A549 treated with AZD2906 at 1 μM for 4 hours (cell line): ENCODE data around the gene PPIE. TPM values are rescaled to one million over a fixed set of nuclear protein-coding genes. Genes with fewer than 3 reads are reported as not detected.

Source experiments
- total RNA-seq: library from RNA; stranded (reverse); fragments of 200-300 nt; extraction: Qiagen RNA extraction; gene quantifications from 5 replicates; pipeline ENCODE4 v1.2.3, GENCODE V29; 2022

PPIE gene
- total RNA-seq: 38.0 to 40.4 TPM (median 39.6 TPM) in 5 replicates

GRCh38 chr1:39738622-39739366 is at the start of gene PPIE:
Gene PPIE (plus strand): TSS chr1:39738882. CDS start chr1:39738901, 19 bp downstream.

DNA sequence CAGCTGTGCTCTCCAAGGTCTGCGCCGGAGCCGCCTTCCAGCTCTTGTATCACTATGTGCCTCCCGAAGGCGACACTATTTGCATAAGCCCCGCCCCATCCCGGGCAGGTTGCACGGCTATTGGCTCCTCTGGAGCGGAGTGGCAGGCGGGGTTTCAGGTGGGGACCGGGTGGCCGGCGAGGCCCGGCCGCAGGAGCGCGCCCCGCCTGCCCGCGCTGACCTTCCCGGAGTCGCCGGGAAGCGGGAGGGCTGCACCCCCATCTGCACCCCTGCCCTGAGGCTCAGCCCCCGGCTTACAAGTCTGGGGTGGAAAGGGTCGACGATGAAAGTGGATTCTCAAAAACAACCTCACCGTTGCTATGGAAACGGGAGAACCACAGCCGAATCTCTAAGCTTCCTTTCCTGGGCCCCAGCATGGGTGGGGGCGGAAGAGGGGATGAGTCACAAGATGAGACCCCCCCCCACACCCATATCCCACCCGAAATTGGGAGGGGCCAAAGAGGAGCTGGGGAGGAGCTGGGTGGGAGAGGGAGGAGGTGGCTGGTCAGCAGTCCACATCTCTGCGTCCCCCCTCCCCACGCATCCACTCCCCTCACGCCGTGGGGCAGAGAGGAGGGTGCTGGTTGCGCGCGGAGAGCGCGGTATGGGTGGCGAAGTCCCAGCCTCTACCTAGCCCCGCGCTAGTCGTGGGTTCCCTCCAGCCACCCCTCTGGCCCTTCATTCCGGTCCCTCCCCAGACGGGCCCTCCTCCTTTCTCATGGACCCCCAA is 47.1 kb upstream of the PPIE start, which contains the start of gene HPCAL4:
Gene HPCAL4, minus strand, starts transcription at position 51 of the 769 bp plus-strand sequence. CDS start 6,830 bp downstream, outside the sequence.

GRCh38 chr1:39771022-39771532 is 32.4 kb downstream of the PPIE start, which contains the start of gene OXCT2:
Gene OXCT2 (minus strand): TSS chr1:39771348. CDS start chr1:39771255, 93 bp downstream.

GRCh38 chr1:39788758-39789570 is 50.3 kb downstream of the PPIE start, which contains the start of gene BMP8B:
Gene BMP8B (minus strand): TSS chr1:39788865. CDS start chr1:39788485, 380 bp downstream.

Other genes starting within 250 kb of the PPIE start
- gene BMP8A, start 247.2 kb upstream of the PPIE start, total RNA-seq: 0.07 to 0.29 TPM (median 0.13 TPM) in 5 replicates
- gene PABPC4, start 162.1 kb upstream of the PPIE start, total RNA-seq: 117 to 148 TPM (median 121 TPM) in 5 replicates
- gene HEYL, start 99.2 kb upstream of the PPIE start, total RNA-seq: 3.1 to 3.5 TPM (median 3.4 TPM) in 5 replicates
- 0.06 TPM in 1 of 5 replicates, not detected in the others for gene NT5C1A, start 66.8 kb upstream of the PPIE start, total RNA-seq
- 0.21 to 0.27 TPM (median 0.23 TPM) in 5 replicates for gene HPCAL4, start 47.4 kb upstream of the PPIE start, total RNA-seq
- gene OXCT2, start 32.5 kb downstream of the PPIE start, total RNA-seq: 0.33 to 0.89 TPM (median 0.67 TPM) in 5 replicates
- gene BMP8B, start 50.0 kb downstream of the PPIE start, total RNA-seq: 4.2 to 5.2 TPM (median 5.0 TPM) in 5 replicates
- 13.8 to 19.2 TPM (median 14.7 TPM) in 5 replicates for gene TRIT1, start 144.6 kb downstream of the PPIE start, total RNA-seq
- 0.82 to 1.6 TPM (median 1.2 TPM) in 5 replicates for gene MYCL, start 163.0 kb downstream of the PPIE start, total RNA-seq
- gene MFSD2A, start 216.3 kb downstream of the PPIE start, total RNA-seq: 8.8 to 11.4 TPM (median 9.9 TPM) in 5 replicates